NCI-H69 (cell line): ENCODE measurements around the gene C1QTNF3.
"Not testable (repeated sequence)": the region's sequence is repeated elsewhere in the genome, so short reads cannot be mapped to it uniquely, and the experiment has no call there.

Experiments
- DNase-seq: peaks from one replicate; lab custom pipeline; 2025; lab: John Stamatoyannopoulos, UW

Gene C1QTNF3

DNA sequence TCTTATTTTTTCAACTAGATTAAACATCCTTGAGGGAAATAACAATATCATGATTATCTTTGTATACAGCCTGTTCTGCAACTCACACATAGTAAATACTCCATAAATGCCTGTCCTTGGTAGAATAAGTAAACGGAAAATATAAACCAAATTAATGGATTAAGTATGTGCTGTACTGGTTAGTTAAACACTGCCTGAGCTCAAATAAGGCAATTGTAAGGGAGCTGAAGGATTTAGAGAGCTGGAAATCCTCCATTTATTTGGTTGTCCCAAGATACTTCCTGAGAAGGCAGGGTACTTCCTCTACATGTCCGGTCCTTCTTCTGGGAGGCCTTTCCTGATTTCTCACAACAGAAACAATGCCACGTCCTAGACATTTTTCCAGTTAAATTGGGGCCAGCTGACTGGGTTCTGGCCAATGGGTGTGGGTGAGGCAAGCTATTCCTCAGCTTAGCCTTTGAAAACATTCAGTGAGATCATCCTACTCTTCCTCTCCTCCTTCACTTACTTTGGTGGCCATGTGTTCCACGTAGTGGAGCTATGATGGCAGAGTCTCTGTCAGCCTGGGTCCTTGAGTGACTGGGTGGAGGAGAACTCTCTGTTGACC is 8.5 kb upstream of the C1QTNF3 start:
- no peak for DNase-seq

DNA sequence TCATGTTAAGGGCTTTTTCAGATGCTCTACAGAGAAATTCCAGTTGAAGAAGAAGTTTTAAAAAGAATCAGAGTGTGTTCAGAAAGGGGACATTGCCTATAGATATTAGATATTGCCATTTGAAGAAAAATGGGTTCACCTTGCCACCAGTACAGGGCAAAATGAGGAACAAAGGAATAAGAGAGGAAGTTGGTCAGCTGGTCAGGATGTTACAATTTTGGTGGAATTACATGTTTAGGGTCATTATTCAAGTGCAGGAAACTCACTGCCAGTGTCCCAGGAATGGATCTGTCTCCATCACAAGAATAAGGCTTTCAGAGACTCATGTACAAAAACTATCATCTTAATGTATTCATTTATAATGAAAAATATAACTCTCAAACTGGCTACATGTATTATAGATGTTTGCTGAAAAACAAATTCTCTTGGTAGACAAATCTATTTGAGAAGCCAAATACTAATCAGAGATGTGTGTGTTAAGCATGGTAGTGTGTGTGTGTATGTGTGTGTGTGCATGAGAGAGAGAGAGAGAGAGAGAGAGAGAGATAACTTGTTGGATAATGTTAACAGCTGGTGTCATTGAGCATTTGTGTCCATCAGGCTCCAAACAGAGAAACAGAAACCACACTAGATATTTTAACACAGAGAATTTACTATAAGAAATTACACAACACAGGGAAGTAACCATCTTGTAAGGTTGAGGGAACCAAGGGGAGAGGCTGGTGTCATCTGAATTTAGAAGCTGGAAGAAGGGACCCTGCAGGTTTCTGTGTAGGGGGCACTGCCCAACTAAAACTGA is 5.0 kb upstream of the C1QTNF3 start:
- no peak for DNase-seq

DNA sequence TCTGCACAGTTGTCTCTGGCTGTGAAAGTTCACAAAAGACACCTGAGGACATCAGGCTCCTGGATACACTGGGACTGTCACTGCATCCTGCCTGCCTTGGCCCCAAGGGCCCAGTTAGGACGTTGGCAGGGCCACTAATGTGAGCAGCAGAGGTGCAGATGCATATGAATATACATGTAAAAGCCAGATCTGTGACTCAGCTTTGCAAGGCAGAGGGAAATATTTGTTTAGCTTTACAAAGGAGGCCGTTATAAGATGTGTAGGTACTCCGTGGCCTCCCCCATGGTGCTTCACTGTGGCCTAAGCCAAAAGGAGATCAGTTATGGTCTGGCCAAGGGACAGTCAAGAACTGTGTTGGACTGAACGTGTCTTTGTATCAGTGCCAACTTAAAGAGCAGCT is 4.1 kb upstream of the C1QTNF3 start:
- peak; percentile 17 for DNase-seq

DNA sequence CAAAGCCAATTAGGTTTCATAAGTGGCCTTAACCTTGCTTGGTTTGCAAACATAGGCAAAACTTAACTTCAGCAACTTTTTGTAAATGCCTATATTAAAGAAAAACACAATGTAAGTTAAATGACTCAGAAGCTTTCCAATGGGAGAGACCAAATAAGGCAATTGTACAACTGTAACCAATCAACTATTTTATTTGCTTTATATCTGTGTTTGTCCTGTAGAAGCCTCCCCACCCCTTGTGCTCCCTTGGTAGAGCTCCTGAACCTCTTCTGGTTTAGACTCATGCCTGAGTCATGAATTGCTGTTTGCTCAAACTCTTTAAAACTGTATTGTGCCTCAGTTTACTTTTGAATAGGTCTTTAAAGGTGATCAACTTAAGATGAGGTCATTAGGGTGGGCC is 3.0 kb upstream of the C1QTNF3 start:
- no peak for DNase-seq

DNA sequence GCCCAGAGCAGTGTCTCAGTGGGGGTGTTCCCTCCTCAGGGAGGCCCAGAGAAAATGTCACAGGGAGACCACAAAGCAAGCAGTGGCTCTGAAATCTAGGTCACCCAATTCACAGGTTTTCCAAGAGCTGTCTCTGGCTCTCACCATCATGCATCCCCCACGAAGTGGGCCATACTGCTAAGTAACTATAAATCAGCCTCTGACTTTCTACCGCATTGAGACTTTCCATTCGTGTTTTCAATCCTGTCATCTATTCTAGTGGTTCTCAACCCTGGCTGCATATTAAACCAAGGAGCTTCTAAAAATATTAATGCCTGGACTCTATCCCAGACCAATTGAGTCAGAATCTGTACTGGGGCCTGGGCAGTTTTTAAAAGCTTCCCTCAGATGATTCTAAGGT is 2.0 kb upstream of the C1QTNF3 start:
- DNase-seq: no peak

DNA sequence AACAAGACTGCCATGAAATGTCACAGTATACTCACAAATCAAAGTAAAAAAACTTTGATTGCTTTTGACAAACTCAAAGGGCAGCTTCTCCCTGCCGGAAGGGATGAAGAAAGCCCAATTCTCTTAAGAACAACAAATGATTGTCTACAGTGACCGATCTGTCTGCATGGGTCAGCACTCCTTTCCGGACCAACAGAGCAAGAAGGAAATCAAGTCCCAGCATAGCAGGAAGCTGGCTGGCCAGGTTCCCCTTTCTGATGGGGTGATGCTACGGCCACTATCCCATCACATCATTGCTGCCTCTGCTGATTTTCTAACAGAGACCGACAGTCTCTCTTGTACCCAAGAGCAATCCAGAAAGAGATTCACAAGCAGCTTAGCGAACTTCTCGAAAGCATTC is 692 bp downstream of the C1QTNF3 start:
- DNase-seq: no peak

DNA sequence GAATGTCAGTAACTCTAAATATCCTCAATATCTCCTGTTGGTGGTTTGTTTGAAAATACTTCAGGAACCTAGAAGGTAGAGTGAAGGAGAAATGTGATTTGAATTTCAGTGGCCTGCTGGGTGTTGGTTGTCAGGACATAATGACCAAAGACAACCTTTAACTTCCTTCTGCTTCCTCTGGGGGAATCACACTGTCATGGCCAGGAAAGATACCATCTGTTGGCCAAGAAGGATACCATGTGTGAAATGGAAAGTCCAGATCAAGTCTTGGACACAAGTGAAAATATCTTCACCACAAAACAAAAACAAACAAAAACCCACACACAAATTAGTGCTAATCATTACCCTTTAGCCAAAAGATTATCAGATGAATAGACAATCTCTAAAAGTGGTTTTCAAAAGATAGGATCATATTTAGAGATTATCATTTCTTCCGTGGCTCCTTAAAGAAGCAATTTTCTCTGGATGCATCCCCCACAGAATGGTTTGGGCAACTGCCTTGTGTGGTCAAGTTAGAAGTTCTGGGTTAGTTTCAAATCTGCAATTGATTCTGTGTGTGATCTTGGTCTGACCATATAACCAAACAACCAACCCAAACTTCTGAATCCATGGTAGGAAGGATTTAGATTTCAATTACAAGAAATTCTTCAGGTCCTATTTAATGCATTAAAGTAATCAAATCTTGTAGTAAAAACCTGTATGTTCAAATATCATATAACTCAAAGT is 1.6 kb downstream of the C1QTNF3 start:
- no peak for DNase-seq

DNA sequence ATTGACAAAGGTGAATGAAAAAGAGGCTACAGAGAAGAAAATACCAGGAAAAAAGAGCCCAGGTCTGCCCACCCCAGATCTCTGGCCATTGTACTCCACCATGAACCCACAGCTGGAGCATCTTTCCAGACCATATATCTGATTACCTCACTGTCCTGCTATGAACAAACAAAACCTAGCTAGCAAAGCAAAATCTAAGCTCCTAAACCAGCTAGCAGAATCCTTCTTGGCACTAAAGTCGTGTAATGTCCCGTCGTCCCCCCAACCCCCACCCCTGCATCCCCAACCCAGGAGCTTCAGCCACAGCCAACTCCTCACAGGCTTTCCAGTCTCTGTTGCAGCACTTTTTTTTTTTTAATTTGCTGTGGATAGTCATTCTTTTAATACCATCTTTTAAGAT is 2.5 kb downstream of the C1QTNF3 start:
- DNase-seq: no peak

DNA sequence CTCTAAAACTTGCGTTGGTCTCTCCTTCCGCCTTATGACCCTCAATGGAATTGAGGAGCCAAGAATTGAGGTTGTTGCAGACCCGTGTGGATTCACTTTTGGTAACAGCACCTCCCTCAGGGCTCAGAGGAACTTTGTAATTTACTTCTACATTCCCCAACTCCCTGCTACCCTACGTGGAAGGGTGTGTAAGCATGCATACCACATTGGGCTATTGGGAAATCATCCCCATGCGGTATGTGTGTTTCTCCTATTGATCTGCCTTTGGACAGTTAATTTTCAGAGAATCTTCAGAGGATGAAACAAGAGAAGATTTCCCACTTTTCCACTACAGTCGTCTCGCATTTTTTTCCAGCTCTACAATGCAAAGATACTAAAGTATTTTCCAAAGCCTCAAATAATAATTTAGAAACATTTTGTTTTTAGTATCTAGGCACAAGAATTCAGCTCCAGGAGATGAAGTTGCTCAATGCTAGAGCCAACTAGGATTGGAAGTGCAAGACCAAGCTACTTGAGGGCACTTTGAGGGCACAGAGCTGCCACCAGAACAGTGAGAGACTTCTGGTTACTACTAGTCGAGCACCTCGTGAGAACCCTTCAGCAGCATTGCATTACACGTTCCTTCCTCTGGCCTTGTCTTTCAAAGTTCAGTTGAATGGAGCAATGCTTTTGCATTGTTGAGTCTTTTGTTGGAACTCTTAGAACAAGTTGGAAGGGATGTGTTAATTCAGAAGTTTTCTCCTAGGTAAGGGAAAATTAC is 3.4 kb downstream of the C1QTNF3 start:
- DNase-seq: no peak

DNA sequence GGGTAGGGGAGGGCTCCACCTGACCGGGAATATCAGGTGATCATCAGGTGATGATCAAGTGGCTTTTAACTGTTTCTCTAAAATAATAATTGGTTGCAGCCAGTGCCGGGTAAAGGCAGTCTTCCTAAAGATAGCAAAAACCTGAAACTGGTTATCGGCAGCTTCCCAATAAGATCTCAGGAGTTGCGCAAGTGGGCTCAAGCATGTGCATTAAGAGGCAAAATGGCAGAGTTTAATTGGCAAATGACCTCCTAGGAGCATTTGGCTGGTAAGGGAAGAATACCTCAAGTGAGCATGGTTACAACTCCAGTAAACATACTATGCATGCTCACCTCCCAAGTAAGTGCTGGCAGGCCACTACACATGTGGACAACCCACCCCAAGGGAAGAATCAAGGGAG is 4.2 kb downstream of the C1QTNF3 start:
- no peak for DNase-seq

DNA sequence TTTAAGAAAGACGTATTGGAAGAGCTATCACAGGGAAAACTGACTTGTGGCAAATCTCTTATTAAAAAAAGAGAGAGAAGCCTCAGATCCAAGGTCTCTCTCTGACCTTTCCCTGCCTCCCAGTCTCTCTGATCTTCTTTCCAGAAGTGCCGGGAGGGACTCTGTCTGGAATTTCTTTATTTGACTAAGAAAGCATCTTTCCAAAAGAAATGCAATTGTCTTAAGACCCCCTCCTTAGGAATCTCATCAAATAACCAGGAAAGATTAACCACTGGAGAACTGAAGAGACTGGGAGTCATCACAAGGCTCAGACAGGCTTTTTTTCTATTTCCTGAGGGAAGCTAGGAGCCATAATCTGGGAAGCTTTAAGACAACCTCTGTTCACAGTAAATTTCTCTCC is 4.6 kb downstream of the C1QTNF3 start:
- DNase-seq: no peak

DNA sequence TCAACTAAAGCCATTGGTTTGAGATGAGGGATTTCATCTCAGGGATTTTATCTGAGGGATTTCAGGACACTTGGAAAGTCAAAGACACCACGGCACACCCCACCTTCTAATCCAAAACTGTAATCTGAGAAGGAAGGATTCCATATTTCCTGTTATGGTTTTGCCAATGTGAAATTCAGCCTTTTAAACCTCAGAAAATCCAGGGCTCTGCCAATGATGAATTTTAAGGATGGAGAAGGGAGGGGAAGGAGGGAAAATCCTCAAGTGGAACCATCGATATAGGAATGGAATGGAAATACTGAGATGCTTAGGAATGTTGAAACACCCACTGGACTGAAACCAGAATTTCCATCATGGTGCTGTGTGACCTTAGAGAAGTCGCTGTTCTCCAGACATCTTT is 5.3 kb downstream of the C1QTNF3 start:
- DNase-seq: no peak

DNA sequence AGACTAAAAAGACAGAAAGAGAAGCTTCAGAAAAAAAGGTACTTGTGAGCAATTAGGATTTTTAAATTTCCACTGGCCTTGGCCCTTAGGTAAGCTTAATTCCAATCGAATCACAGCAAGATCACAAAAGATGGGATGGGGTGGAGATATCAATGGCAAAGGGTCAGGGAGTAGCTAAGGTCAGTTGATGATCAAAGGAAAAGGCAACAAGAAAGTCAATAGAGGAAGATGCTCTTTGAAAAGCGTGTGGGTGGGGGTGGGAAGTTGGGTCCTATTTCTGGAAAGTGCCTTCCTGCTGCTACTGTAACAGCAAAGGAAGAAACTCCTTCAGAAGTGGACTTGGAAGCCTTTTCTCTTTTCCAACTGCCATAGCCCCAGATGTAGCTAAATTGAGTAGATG is 7.3 kb downstream of the C1QTNF3 start:
- DNase-seq: peak; percentile 10

DNA sequence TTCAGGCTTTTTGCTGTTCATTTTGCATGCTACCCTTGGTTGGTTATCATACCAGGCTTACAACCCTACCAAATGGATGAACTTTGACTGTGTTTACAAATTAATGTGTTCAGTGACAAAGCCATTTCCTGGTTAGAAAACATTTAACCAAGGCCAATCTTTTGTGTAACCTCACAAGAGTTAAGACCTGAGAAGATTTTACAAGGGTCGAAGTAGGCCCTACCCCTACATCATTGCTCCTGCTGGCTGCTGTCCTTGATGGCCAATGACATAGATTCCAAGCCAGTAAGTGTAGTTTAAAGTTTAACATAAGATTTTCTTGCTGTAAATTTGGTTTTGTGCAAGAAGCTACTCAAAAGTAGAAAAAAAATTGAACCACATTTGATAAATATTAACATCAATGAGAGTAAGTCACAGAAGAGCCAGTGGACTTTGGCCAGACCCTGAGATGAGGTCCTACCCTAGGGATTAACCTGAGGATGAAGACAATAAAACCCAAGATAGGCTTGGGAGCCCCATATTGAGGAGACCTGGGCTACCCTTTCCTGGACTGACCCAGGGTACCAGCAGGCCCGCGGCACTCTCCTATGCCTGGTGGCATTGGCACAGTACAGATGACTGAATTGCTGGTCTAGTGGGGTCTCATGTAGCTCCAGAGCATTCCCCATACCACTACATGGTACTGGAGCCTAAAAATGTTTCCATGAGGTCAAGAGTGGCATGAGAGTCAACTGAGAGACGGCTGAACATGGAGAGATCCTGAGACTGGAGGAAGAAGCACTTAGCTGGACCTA is 8.3 kb downstream of the C1QTNF3 start:
- DNase-seq: no peak

DNA sequence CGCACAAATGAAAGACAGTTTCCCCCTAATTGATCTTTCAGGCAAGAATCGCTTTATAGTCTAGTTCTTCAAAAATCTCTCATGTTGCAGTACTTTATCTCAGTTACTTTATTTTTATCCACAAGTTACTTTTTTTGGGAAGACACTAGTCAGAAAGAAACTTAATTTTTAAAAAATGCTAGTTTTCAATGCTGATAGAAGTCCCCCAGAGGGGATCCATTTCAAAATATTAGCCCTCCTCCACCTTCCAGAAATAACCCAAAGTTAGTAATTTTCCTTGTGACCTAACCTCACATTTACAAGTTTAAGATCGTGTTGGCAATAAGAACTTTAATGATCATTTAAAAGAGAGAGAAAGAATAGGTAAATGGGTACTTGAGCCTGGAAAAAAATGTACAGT is 11.0 kb downstream of the C1QTNF3 start:
- no peak for DNase-seq

DNA sequence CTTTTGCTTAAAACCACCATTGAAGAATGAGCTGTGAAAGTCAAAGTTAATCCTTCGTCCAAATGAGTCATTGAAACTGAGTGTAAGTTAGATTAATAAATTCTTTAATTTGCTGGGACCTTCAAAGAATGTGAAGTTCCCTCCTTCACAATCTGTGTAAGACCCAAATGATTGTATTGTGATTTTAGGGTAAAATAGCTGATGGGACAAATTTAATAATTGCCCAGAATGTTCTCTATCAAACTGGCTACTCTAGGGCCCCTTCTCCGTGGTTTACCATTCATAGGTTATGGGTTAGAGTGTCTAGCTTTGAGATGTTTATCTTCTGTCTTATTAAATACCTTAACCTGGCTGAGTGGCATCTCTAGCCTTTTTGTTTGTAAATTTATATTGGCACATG is 11.9 kb downstream of the C1QTNF3 start:
- DNase-seq: no peak

DNA sequence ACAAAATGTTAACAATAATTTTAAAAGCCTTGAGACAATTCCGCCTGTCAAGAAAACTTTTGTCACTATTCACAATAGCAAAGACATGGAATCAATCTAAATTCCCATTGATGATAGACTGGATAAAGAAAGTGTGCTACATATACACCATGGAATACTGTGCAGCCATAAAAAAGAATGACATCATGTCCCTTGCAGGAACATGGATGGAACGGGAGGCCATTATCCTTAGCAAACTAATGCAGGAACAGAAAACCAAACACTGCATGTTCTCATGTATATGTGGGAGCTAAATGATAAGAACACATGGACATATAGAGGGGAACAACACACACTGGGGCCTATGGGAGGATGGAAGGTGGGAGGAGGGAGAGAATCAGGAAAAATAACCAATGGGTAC is 12.4 kb downstream of the C1QTNF3 start:
- not testable (repeated sequence) for DNase-seq

DNA sequence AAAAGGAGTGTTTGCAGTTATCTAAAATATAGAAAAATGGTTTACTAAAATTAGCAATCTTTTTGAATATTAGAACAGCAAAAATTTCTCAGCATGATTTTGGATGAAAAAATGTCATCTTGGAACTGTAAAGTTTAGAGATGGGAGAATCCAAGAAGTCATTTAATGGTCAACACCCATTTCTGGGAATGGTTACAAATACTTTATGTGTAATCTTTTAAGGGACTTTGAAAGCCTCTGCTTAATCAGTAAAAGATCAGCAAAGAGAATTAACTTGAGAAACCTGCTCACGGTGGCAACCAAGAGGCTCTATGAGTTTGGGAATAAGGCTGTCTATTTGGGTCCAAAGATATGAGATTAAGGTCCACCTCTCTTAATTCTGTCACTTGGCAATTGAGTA is 13.0 kb downstream of the C1QTNF3 start:
- no peak for DNase-seq

DNA sequence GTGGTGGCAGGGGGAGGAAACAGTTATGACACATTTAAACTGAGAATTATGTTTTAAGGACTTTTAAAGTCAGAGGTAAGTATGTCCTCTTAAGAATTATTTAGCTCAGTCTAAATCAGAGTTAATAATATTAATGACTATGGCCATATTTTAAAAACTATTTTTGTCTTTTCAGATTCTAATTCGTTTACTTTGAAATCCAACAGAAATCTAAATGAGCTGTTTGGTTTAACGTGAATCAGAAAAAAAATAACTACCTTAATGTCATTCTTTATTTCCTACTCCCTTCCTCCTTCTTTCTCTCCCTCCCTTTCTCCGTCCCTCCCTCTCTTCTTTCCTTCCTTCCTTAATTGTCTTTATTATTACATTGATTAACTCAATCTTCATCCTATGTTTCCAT is 14.7 kb downstream of the C1QTNF3 start:
- DNase-seq: no peak

DNA sequence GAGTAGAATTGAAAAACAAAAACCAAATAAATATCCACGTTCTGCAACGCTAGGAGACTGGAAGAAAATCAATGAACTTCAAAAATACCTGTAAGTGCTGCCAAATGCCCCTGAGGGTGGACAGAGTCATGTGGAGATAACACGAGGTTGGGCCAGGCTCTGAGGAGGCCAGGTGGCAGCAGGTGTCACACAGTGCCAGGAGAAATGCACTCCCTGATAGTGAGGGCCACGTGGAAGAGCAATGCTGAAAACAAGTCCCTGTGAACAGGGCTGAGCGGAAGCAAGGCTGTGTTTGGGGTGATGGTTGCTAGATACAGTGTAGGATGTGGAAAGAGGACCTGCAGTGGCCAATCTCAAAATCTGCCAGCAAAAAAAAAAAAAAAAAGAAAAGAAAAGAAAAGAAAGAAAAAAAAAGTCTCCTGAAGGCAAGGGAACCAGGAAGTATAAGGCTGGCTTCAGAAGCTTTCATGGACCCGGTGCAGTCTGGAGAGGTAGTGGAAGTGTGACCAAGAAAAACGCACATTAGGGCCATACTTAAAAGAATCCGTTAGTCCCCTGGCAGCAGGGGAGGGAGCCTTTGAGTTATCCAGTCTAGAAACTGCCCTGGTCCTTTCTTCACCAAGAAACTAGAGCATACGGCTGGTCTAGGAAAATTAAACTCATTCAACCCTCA is 16.8 kb downstream of the C1QTNF3 start:
- peak; percentile 63 for DNase-seq

DNA sequence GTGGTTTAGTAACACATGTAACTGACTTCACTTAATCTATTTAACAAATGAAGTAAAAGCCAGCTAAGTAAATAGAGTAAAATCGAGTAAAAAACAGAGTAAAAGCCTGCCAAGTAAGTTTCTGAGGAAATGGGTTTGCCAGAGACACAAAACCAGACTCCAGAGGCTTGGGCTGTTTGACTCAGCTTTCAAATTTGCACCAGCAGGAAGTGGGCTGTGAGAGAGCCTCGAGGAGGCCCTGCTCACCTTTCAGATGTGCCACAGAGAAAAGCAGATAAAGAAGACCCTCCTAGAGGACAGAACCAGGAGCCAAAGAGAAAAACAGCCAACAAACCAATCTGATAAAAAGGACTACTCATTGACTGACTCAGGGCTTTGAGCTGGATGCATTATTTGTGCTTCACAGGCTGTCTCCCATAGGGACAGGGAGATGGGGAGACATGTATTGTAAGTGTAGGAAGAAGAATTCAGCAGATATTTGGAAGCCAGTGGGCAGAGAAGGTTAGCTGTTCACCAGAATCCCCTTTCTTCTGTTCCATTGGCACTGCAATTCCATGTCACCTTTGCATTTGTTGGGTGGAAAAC is 20.8 kb downstream of the C1QTNF3 start:
- DNase-seq: no peak
